HUDEP-2 (cell line): ENCODE results near the gene FLT4.
"Not testable (repeated sequence)": the region's sequence is repeated elsewhere in the genome, so short reads cannot be mapped to it uniquely, and the experiment has no call there.

Experiments used
- DNase-seq, 76 experiments: peaks; one replicate each; lab custom pipeline; 2025; ENCODE audit not compliant: unreplicated experiment in 76 of 76; lab: John Stamatoyannopoulos, UW

FLT4 gene

GRCh38 chr5:180649297-180650039 lies at the start of gene FLT4:
FLT4 (minus strand) TSS chr5:180649600; CDS start chr5:180649545, 55 bp downstream.
- no peak for DNase-seq

GRCh38 chr5:180699042-180699441 lies 49.6 kb upstream of the FLT4 start:
- no peak for DNase-seq

GRCh38 chr5:180696116-180696515 lies 46.7 kb upstream of the FLT4 start:
- DNase-seq, result no peak

- no peak for DNase-seq
These were observed 43.0 kb upstream of the FLT4 start for GRCh38 chr5:180692429-180692828.

GRCh38 chr5:180691046-180691445 lies 41.6 kb upstream of the FLT4 start:
- no peak for DNase-seq

GRCh38 chr5:180690562-180690961 lies 41.2 kb upstream of the FLT4 start:
- DNase-seq, result no peak

GRCh38 chr5:180689775-180690174 lies 40.4 kb upstream of the FLT4 start:
- no peak for DNase-seq

- no peak for DNase-seq
These were observed 39.8 kb upstream of the FLT4 start for GRCh38 chr5:180689071-180689694.

GRCh38 chr5:180688330-180689070 lies 39.1 kb upstream of the FLT4 start:
- DNase-seq, result no peak

GRCh38 chr5:180686799-180687198 lies 37.4 kb upstream of the FLT4 start:
- DNase-seq, result not testable (repeated sequence)

- no peak for DNase-seq
These were observed 35.3 kb upstream of the FLT4 start for GRCh38 chr5:180684623-180685161.

- no peak for DNase-seq
These were observed 34.0 kb upstream of the FLT4 start for GRCh38 chr5:180683220-180683922.

GRCh38 chr5:180682560-180682959 lies 33.2 kb upstream of the FLT4 start:
- no peak for DNase-seq

GRCh38 chr5:180682008-180682407 lies 32.6 kb upstream of the FLT4 start:
- not testable (repeated sequence) for DNase-seq

GRCh38 chr5:180678319-180678718 lies 28.9 kb upstream of the FLT4 start:
- not testable (repeated sequence) for DNase-seq

- DNase-seq, result no peak
These were observed 25.7 kb upstream of the FLT4 start for GRCh38 chr5:180675036-180675635.

GRCh38 chr5:180674090-180674475 lies 24.7 kb upstream of the FLT4 start:
- DNase-seq, result peak in 3 of 76 experiments; percentile 3 to 11 (median 8)

- no peak for DNase-seq
These were observed 24.1 kb upstream of the FLT4 start for GRCh38 chr5:180673371-180674089.

GRCh38 chr5:180671958-180672524 lies 22.6 kb upstream of the FLT4 start:
- DNase-seq, result not testable (repeated sequence)
